H9 (cell line): ENCODE data around the gene AJAP1. TPM values are rescaled to one million over a fixed set of nuclear protein-coding genes. Genes with fewer than 3 reads are reported as not detected.

Experiments used
- DNase-seq: peaks from one replicate; pipeline ENCODE4 v3.0.0-alpha.2; 2017
- H2AFZ ChIP-seq: one replicate; pipeline ENCODE4 v1.6.1; 2013; ENCODE audit warnings: mild to moderate bottlenecking, low read length, control low read depth, moderate library complexity
- H2AK5ac ChIP-seq: 2 replicates; pipeline ENCODE4 v1.6.1; 2013; ENCODE audit warnings: low read length, control low read depth, mixed read lengths; ENCODE audit not compliant: insufficient read length
- H2BK120ac ChIP-seq: one replicate; pipeline ENCODE4 v1.6.1; 2013; ENCODE audit warnings: low read depth, mild to moderate bottlenecking, low read length, control low read depth, inconsistent platforms; ENCODE audit not compliant: poor library complexity, severe bottlenecking
- H2BK12ac ChIP-seq: 2 replicates; pipeline ENCODE4 v1.6.1; 2013; ENCODE audit warnings: low read length, control low read depth, mixed read lengths, low read depth; ENCODE audit not compliant: insufficient read length
- H2BK15ac ChIP-seq: 2 replicates; pipeline ENCODE4 v1.6.1; 2013; ENCODE audit warnings: low read depth, low read length, control low read depth
- H2BK20ac ChIP-seq: one replicate; pipeline ENCODE4 v1.6.1; 2013; ENCODE audit warnings: low read depth, mild to moderate bottlenecking, low read length, control low read depth, inconsistent platforms; ENCODE audit not compliant: poor library complexity, severe bottlenecking
- H2BK5ac ChIP-seq: 2 replicates; pipeline ENCODE4 v1.6.1; 2013; ENCODE audit warnings: low read length, control low read depth, mixed read lengths; ENCODE audit not compliant: insufficient read length
- H3K14ac ChIP-seq: 2 replicates; pipeline ENCODE4 v1.6.1; 2013; ENCODE audit warnings: low read length, control low read depth; ENCODE audit not compliant: insufficient read depth
- H3K18ac ChIP-seq: 2 replicates; pipeline ENCODE4 v1.6.1; 2013; ENCODE audit warnings: low read depth, mild to moderate bottlenecking, mixed read lengths, low read length, control low read depth; ENCODE audit not compliant: insufficient read length
- H3K23ac ChIP-seq: 2 replicates; pipeline ENCODE4 v1.6.1; 2013; ENCODE audit warnings: low read length, control low read depth, mixed read lengths, low read depth; ENCODE audit not compliant: insufficient read length
- H3K23me2 ChIP-seq: 2 replicates; pipeline ENCODE4 v1.6.1; 2013; ENCODE audit warnings: low read depth, mild to moderate bottlenecking, mixed read lengths, low read length, control low read depth; ENCODE audit not compliant: insufficient read length, poor library complexity, severe bottlenecking
- H3K27ac ChIP-seq: 2 replicates; pipeline ENCODE4 v1.5.1; 2013; ENCODE audit warnings: low read length, control low read depth, mixed read lengths, low read depth; ENCODE audit not compliant: insufficient read length
- H3K27me3 ChIP-seq: 2 replicates; pipeline ENCODE4 v1.6.1; 2013; ENCODE audit warnings: low read length, control low read depth, inconsistent platforms; ENCODE audit not compliant: insufficient read depth
- H3K4ac ChIP-seq: 2 replicates; pipeline ENCODE4 v1.6.1; 2013; ENCODE audit warnings: low read depth, mild to moderate bottlenecking, control low read depth, inconsistent platforms, low read length, moderate library complexity
- H3K4me1 ChIP-seq: 2 replicates; pipeline ENCODE4 v1.6.1; 2013; ENCODE audit warnings: low read length, control low read depth, inconsistent platforms; ENCODE audit not compliant: insufficient read depth
- H3K4me2 ChIP-seq: 2 replicates; pipeline ENCODE4 v1.6.1; 2013; ENCODE audit warnings: low read length, control low read depth, mixed read lengths; ENCODE audit not compliant: insufficient read length, insufficient read depth
- H3K56ac ChIP-seq: 2 replicates; pipeline ENCODE4 v1.6.1; 2013; ENCODE audit warnings: low read depth, mild to moderate bottlenecking, mixed read lengths, low read length, control low read depth; ENCODE audit not compliant: insufficient read length
- H3K79me1 ChIP-seq: 2 replicates; pipeline ENCODE4 v1.6.1; 2013; ENCODE audit warnings: low read depth, mild to moderate bottlenecking, moderate library complexity, low read length, control low read depth, inconsistent platforms; ENCODE audit not compliant: insufficient read depth, poor library complexity, severe bottlenecking
- H3K79me2 ChIP-seq: 2 replicates; pipeline ENCODE4 v1.6.1; 2013; ENCODE audit warnings: low read length, control low read depth, inconsistent platforms; ENCODE audit not compliant: insufficient read depth
- H3K9ac ChIP-seq: 2 replicates; pipeline ENCODE4 v1.6.1; 2013; ENCODE audit warnings: low read length, control low read depth, mixed read lengths; ENCODE audit not compliant: insufficient read length; ENCODE audit errors: extremely low read depth
- H3K9me3 ChIP-seq: one replicate; pipeline ENCODE4 v1.6.1; 2013; ENCODE audit warnings: low read depth, low read length, inconsistent platforms; ENCODE audit not compliant: control insufficient read depth
- H3T11ph ChIP-seq: one replicate; pipeline ENCODE4 v1.6.1; 2013; ENCODE audit warnings: mild to moderate bottlenecking, low read length, control low read depth, inconsistent platforms
- H4K20me1 ChIP-seq: one replicate; pipeline ENCODE4 v1.6.1; 2013; ENCODE audit not compliant: control insufficient read depth, insufficient read length, insufficient read depth
- H4K5ac ChIP-seq: 2 replicates; pipeline ENCODE4 v1.6.1; 2013; ENCODE audit warnings: low read depth, mild to moderate bottlenecking, mixed read lengths, low read length, control low read depth; ENCODE audit not compliant: insufficient read length
- H4K8ac ChIP-seq: replicated peaks from 2 replicates; pipeline ENCODE4 v1.6.1; 2013; ENCODE audit warnings: low read length, control low read depth, mixed read lengths, low read depth; ENCODE audit not compliant: insufficient read length
- H4K91ac ChIP-seq: 2 replicates; pipeline ENCODE4 v1.6.1; 2013; ENCODE audit warnings: low read depth, mild to moderate bottlenecking, moderate library complexity, mixed read lengths, low read length, control low read depth; ENCODE audit not compliant: insufficient read length
- H3K27ac Mint-ChIP-seq, 3 experiments: 2 replicates in 2 of 3; 3 replicates in 1 of 3; pipeline ENCODE4 v1.8.0; 2020 to 2021; ENCODE audit warnings: mixed read lengths in 3 of 3, mild to moderate bottlenecking in 1 of 3, moderate library complexity in 1 of 3
- H3K27me3 Mint-ChIP-seq: 2 replicates; pipeline ENCODE4 v1.8.0; 2021; ENCODE audit warnings: low read depth, mild to moderate bottlenecking, moderate library complexity, mixed read lengths
- H3K36me3 Mint-ChIP-seq, 3 experiments: 2 replicates in 2 of 3; 3 replicates in 1 of 3; pipeline ENCODE4 v1.8.0; 2020 to 2021; ENCODE audit warnings: low read depth in 3 of 3, mixed read lengths in 3 of 3; ENCODE audit not compliant: insufficient read depth in 1 of 3
- H3K4me1 Mint-ChIP-seq, 2 experiments: 2 replicates each; pipeline ENCODE4 v1.8.0; 2020; ENCODE audit warnings: mixed read lengths in 2 of 2
- H3K4me3 Mint-ChIP-seq, 2 experiments: 2 replicates in 1 of 2; 3 replicates in 1 of 2; pipeline ENCODE4 v1.8.0; 2020 to 2021; ENCODE audit warnings: mild to moderate bottlenecking in 2 of 2, mixed read lengths in 2 of 2, moderate library complexity in 1 of 2
- H3K9me3 Mint-ChIP-seq, 2 experiments: 2 replicates in 1 of 2; 3 replicates in 1 of 2; pipeline ENCODE4 v1.8.0; 2020; ENCODE audit warnings: mild to moderate bottlenecking in 2 of 2, mixed read lengths in 2 of 2, moderate library complexity in 1 of 2
- WGBS: extraction: QIAGEN DNeasy Blood & Tissue Kit; methylation state at CpG from one replicate; pipeline ENCODE4 v1.1.7; 2013; ENCODE audit warnings: missing lambda C conversion rate, low lambda C conversion rate, mixed read lengths; ENCODE audit not compliant: insufficient read length; ENCODE audit errors: extremely low coverage; 5-methylcytosine and 5-hydroxymethylcytosine counted together
- total RNA-seq: library from RNA; stranded (reverse); gene quantifications from 2 replicates; pipeline ENCODE4 v1.2.1, GENCODE V29; 2021
- TF ChIP-seq, protein P1 (sequence below): fragments of 200-600 bp; sonication (generic); conservative IDR thresholded peaks from 3 replicates; pipeline ENCODE4 v1.8.0; 2021; ENCODE audit warnings: antibody characterized with exemption, mild to moderate bottlenecking

Gene AJAP1
- total RNA-seq, 1 experiment from 2014 or later = 8.6 TPM

DNA sequence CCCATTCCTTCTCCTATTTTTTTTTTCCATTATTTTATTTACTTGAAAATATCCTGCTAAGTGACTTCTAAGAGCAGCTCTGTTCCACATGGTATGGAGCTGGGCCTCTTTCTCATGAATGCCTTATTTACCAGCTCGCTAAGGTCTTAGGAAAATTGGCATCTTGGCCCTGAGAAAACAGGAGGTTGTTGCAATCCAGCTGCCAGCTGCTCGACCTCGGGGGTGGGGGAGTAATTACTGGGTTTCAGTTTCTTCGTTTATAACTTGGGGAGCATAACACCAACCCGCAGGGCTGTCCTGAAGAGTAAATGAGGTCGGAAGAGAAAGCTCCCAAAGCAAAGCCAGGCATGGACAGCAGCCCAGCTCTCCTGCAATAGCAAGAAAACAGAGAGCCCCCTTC is 176.3 kb downstream of the AJAP1 start:
- no peak overlapping the region for H2BK5ac ChIP-seq
- H3K23me2 ChIP-seq = no peaks in the 10 kb centered on the region
- Mint-ChIP-seq H3K9me3 (peaks cover 5 to 8% of the 10 kb centered on the region in 2 experiments; a peak in 4 of 5 replicates), H3K27ac (no peak overlapping the region), H3K36me3 (peaks cover 0 to 6% (median 0%) of the 10 kb centered on the region in 3 experiments; a peak in 3 of 7 replicates), H3K4me3 (no peak overlapping the region; a peak in 1 of 5 replicates), H3K4me1 (peaks cover 8 to 9% of the 10 kb centered on the region in 2 experiments), H3K27me3 (peaks cover 20% of the 10 kb centered on the region)
- no peak overlapping the region for H3K14ac ChIP-seq
- no peak overlapping the region for H3K27ac ChIP-seq
- H3K4ac ChIP-seq = no peak overlapping the region
- no peak overlapping the region for H2BK120ac ChIP-seq
- H2BK15ac ChIP-seq = no peak overlapping the region
- H3K79me1 ChIP-seq = no peaks in the 10 kb centered on the region
- no peak overlapping the region for H3K4me2 ChIP-seq
- no peak overlapping the region for H3T11ph ChIP-seq
- H2BK12ac ChIP-seq = no peak overlapping the region
- H3K79me2 ChIP-seq = no peaks in the 10 kb centered on the region
- H3K23ac ChIP-seq = no peak overlapping the region
- H4K20me1 ChIP-seq = no peaks in the 10 kb centered on the region
- no peak overlapping the region for H4K91ac ChIP-seq
- no peaks in the 10 kb centered on the region for H3K9me3 ChIP-seq
- no peaks in the 10 kb centered on the region for H3K27me3 ChIP-seq
- no CpG with 5 or more reads among the region's 6 CpGs for WGBS
- DNase-seq = no peak
- TF ChIP-seq, protein P1, sequence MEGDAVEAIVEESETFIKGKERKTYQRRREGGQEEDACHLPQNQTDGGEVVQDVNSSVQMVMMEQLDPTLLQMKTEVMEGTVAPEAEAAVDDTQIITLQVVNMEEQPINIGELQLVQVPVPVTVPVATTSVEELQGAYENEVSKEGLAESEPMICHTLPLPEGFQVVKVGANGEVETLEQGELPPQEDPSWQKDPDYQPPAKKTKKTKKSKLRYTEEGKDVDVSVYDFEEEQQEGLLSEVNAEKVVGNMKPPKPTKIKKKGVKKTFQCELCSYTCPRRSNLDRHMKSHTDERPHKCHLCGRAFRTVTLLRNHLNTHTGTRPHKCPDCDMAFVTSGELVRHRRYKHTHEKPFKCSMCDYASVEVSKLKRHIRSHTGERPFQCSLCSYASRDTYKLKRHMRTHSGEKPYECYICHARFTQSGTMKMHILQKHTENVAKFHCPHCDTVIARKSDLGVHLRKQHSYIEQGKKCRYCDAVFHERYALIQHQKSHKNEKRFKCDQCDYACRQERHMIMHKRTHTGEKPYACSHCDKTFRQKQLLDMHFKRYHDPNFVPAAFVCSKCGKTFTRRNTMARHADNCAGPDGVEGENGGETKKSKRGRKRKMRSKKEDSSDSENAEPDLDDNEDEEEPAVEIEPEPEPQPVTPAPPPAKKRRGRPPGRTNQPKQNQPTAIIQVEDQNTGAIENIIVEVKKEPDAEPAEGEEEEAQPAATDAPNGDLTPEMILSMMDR = no peak
- H2BK20ac ChIP-seq = no peak overlapping the region
- H3K9ac ChIP-seq = no peak overlapping the region
- H2AK5ac ChIP-seq = no peak overlapping the region
- no peaks in the 10 kb centered on the region for H3K4me1 ChIP-seq
- no peak overlapping the region for H3K18ac ChIP-seq
- no peak overlapping the region for H3K56ac ChIP-seq
- H2AFZ ChIP-seq = no peak overlapping the region
- no peak overlapping the region for H4K8ac ChIP-seq
- H4K5ac ChIP-seq = no peak overlapping the region
